GDM1 (cell line): ENCODE results near the gene ZNF469.
A peak's percentile ranks its signal among the peaks of the same experiment; 100 is the strongest.

Source experiments
- DNase-seq: peaks from one replicate; lab custom pipeline; 2025; lab: John Stamatoyannopoulos, UW

The ZNF469 gene

GRCh38 chr16:88391144-88391850 is 8.5 kb downstream of the ZNF469 start:
- no peak for DNase-seq

GRCh38 chr16:88392111-88392510 is 9.4 kb downstream of the ZNF469 start:
- no peak for DNase-seq

- no peak for DNase-seq
Measured at GRCh38 chr16:88392616-88393015, 9.9 kb downstream of the ZNF469 start.

- DNase-seq: no peak
Measured at GRCh38 chr16:88393034-88393433, 10.3 kb downstream of the ZNF469 start.

- no peak for DNase-seq
Measured at GRCh38 chr16:88393571-88393970, 10.8 kb downstream of the ZNF469 start.

GRCh38 chr16:88394426-88394825 is 11.7 kb downstream of the ZNF469 start:
- DNase-seq: no peak

GRCh38 chr16:88395669-88396584 is 13.2 kb downstream of the ZNF469 start:
- no peak for DNase-seq

GRCh38 chr16:88398170-88398873 is 15.6 kb downstream of the ZNF469 start:
- DNase-seq: no peak

GRCh38 chr16:88398874-88399178 is 16.1 kb downstream of the ZNF469 start:
- no peak for DNase-seq

- no peak for DNase-seq
Measured at GRCh38 chr16:88400186-88400585, 17.4 kb downstream of the ZNF469 start.

- DNase-seq: no peak
Measured at GRCh38 chr16:88401604-88402246, 19.0 kb downstream of the ZNF469 start.

- no peak for DNase-seq
Measured at GRCh38 chr16:88402551-88403240, 19.9 kb downstream of the ZNF469 start.

- DNase-seq: no peak
Measured at GRCh38 chr16:88403794-88404581, 21.2 kb downstream of the ZNF469 start.

- DNase-seq: no peak
Measured at GRCh38 chr16:88404769-88405168, 22.0 kb downstream of the ZNF469 start.

GRCh38 chr16:88405216-88406060 is 22.7 kb downstream of the ZNF469 start:
- DNase-seq: no peak

GRCh38 chr16:88406096-88407041 is 23.6 kb downstream of the ZNF469 start:
- no peak for DNase-seq

GRCh38 chr16:88407042-88407420 is 24.3 kb downstream of the ZNF469 start:
- no peak for DNase-seq

- peak; percentile 71 for DNase-seq
Measured at GRCh38 chr16:88407807-88408206, 25.0 kb downstream of the ZNF469 start.
